HG02623 (cell line): ENCODE data around the gene KRT20.
"Not testable (repeated sequence)": the region's sequence is repeated elsewhere in the genome, so short reads cannot be mapped to it uniquely, and the experiment has no call there.

Source experiments
- ATAC-seq: cut with Tn5 transposase; IDR thresholded peaks from one replicate; pipeline ENCODE4 v1.9.1; 2021; ENCODE audit warnings: moderate library complexity; ENCODE audit not compliant: unreplicated experiment

Gene KRT20

GRCh38 chr17:40884708-40885512 lies at the start of gene KRT20:
TSS of gene KRT20 (minus strand) at chr17:40885242. CDS start at chr17:40885185, 57 bp downstream.
- ATAC-seq = no peak

- no peak for ATAC-seq
These were observed 47.6 kb upstream of the KRT20 start for GRCh38 chr17:40932608-40933007.

- ATAC-seq = no peak
These were observed 46.3 kb upstream of the KRT20 start for GRCh38 chr17:40931311-40931710.

GRCh38 chr17:40926341-40926740 lies 41.3 kb upstream of the KRT20 start:
- ATAC-seq = no peak

GRCh38 chr17:40922239-40922638 lies 37.2 kb upstream of the KRT20 start:
- ATAC-seq = no peak

- no peak for ATAC-seq
These were observed 36.0 kb upstream of the KRT20 start for GRCh38 chr17:40921026-40921425.

GRCh38 chr17:40917116-40917515 lies 32.1 kb upstream of the KRT20 start:
- ATAC-seq = not testable (repeated sequence)

- ATAC-seq = no peak
These were observed 31.3 kb upstream of the KRT20 start for GRCh38 chr17:40916366-40916765.

- ATAC-seq = no peak
These were observed 30.7 kb upstream of the KRT20 start for GRCh38 chr17:40915721-40916256.

GRCh38 chr17:40915199-40915661 lies 30.2 kb upstream of the KRT20 start:
- no peak for ATAC-seq

- ATAC-seq = no peak
These were observed 29.2 kb upstream of the KRT20 start for GRCh38 chr17:40914075-40914855.

- no peak for ATAC-seq
These were observed 27.6 kb upstream of the KRT20 start for GRCh38 chr17:40912486-40913210.

- no peak for ATAC-seq
These were observed 25.4 kb upstream of the KRT20 start for GRCh38 chr17:40910441-40910841.

GRCh38 chr17:40909755-40910154 lies 24.7 kb upstream of the KRT20 start:
- ATAC-seq = no peak

GRCh38 chr17:40909351-40909750 lies 24.3 kb upstream of the KRT20 start:
- ATAC-seq = no peak

- no peak for ATAC-seq
These were observed 21.6 kb upstream of the KRT20 start for GRCh38 chr17:40906613-40907012.

GRCh38 chr17:40905370-40905769 lies 20.3 kb upstream of the KRT20 start:
- no peak for ATAC-seq

GRCh38 chr17:40903129-40903847 lies 18.2 kb upstream of the KRT20 start:
- no peak for ATAC-seq

- ATAC-seq = no peak
These were observed 17.5 kb upstream of the KRT20 start for GRCh38 chr17:40902498-40902897.

- no peak for ATAC-seq
These were observed 17.0 kb upstream of the KRT20 start for GRCh38 chr17:40901981-40902474.
